ENCODE measurements around the gene PSD.

PSD gene

DNA sequence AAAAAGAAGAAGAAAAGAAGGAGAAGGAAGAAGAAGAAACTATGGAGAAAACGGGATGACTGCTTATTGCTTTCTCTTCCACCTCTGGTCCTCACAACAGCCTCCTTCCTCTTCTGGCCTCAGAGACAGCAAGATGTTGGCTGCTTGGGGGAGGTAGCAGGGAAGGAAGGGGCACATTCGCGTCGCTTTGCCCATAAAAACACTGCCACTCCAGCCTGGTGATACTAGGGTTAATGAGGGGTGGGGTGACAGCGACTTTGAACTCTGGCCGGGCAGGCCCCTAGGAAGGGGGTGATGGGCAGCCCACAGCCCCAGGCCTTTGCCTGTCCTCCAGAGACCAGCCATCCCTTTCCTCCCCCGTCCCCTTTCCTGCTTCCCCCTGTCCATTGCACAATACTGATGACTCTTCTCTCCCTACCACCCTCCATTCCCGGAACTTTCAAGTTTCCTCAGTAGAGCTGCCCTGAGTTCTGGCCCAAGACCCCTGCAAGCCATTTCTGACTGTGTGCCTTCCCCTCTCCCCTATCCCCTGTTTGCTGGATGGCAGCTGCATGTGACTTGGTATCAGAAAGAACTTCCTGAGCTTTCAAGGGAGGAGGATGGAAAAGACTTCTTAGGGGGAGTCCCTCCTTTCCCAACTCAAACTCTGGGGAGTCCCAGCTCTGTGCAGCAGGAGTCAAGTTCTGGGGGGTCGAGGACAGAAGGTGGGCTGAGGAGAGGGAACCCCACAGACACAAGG is 16.0 kb upstream of the PSD start (continued):
- TF ChIP-seq SALL2 (tag by site-specific recombination; IDR thresholded peaks at IDR 0.05; ENCODE audit: borderline replicate concordance) = no peak
- TF ChIP-seq ZNF768 (tag by site-specific recombination; IDR thresholded peaks at IDR 0.05) = no peak
- peak; percentile 39; the same call in 1 of the 2 replicates for TF ChIP-seq PRDM1 (tag by site-specific recombination; IDR thresholded peaks at IDR 0.05)
- no peak for TF ChIP-seq ZNF16 (tag by site-specific recombination; IDR thresholded peaks at IDR 0.05; ENCODE audit: low read depth)
- TF ChIP-seq, protein P1, sequence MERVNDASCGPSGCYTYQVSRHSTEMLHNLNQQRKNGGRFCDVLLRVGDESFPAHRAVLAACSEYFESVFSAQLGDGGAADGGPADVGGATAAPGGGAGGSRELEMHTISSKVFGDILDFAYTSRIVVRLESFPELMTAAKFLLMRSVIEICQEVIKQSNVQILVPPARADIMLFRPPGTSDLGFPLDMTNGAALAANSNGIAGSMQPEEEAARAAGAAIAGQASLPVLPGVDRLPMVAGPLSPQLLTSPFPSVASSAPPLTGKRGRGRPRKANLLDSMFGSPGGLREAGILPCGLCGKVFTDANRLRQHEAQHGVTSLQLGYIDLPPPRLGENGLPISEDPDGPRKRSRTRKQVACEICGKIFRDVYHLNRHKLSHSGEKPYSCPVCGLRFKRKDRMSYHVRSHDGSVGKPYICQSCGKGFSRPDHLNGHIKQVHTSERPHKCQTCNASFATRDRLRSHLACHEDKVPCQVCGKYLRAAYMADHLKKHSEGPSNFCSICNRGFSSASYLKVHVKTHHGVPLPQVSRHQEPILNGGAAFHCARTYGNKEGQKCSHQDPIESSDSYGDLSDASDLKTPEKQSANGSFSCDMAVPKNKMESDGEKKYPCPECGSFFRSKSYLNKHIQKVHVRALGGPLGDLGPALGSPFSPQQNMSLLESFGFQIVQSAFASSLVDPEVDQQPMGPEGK (tag by site-specific recombination; IDR thresholded peaks at IDR 0.05) = 0 out of 2 replicates have a peak, but pooled peaks have one; percentile 49
- no peak for TF ChIP-seq ZNF354C (tag by site-specific recombination; IDR thresholded peaks at IDR 0.05; ENCODE audit: borderline replicate concordance, low read depth)
- no peak for TF ChIP-seq ZNF423 (tag by site-specific recombination; IDR thresholded peaks at IDR 0.05)
- TF ChIP-seq ZFHX2 (tag by site-specific recombination; conservative IDR thresholded peaks at IDR 0.05) = 0 out of 2 replicates have a peak, but pooled peaks have one; percentile 43

DNA sequence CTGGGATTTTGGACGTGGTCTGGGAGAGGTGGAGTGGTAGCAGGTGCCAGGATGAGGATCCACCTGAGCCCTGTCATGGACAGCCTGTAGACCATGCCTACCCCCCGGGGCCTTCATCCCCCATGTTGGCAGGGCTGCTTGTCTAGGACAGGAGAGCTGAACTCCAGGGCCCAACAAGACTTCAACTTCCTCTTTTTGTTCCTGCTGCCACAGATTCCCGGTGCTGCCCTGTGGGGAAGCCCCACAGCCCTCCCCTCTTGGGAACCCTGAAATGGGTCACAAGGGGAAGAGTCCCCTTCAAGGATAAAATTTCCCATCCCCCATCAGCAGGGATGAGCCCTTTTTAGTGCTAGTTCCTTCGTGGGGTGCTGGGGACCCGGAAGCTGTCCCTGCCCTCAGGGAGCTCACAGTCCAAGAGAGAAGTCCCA is 15.0 kb upstream of the PSD start:
- no peak overlapping the region for H3K27ac ChIP-seq (ENCODE audit: extremely low read depth, low read depth, low read length)
- no peak overlapping the region for H3K4me3 ChIP-seq (ENCODE audit: low read depth, low read length)
- peaks cover 3% of the 10 kb centered on the region; the same call in 1 of the 2 replicates for H3K4me1 ChIP-seq (ENCODE audit: control insufficient read depth, insufficient read depth, low read length)
- ChIA-PET POLR2A (interaction anchor here (2.9 to 3.0 kb wide), 2 partner anchors 18 kb away, joined by 17 to 60 read pairs; partner anchors contain the start of gene C10orf95), CTCF (interaction anchor here (0.7 to 3.7 kb wide), 3 partner anchors 10 to 150 kb away, joined by 4 to 14 read pairs (median 5); no protein-coding TSS in a partner anchor)
- TF ChIP-seq ZNF658 (tag by site-specific recombination; IDR thresholded peaks at IDR 0.05) (no peak), SETDB1 (IDR thresholded peaks at IDR 0.05; ENCODE audit: insufficient read length, low read length) (no peak), ZFP41 (tag by site-specific recombination; IDR thresholded peaks at IDR 0.05; ENCODE audit: borderline replicate concordance) (no peak), ZNF660 (tag by site-specific recombination; IDR thresholded peaks at IDR 0.05) (no peak), GLIS2 (tag by site-specific recombination; IDR thresholded peaks at IDR 0.05) (no peak), ZNF433 (tag by site-specific recombination; IDR thresholded peaks at IDR 0.05; ENCODE audit: low read depth) (no peak), PRDM1 (tag by site-specific recombination; IDR thresholded peaks at IDR 0.05) (no peak), ZNF37A (tag by site-specific recombination; IDR thresholded peaks at IDR 0.05) (no peak)
- TF ChIP-seq, protein P2, sequence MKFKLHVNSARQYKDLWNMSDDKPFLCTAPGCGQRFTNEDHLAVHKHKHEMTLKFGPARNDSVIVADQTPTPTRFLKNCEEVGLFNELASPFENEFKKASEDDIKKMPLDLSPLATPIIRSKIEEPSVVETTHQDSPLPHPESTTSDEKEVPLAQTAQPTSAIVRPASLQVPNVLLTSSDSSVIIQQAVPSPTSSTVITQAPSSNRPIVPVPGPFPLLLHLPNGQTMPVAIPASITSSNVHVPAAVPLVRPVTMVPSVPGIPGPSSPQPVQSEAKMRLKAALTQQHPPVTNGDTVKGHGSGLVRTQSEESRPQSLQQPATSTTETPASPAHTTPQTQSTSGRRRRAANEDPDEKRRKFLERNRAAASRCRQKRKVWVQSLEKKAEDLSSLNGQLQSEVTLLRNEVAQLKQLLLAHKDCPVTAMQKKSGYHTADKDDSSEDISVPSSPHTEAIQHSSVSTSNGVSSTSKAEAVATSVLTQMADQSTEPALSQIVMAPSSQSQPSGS (tag by site-specific recombination; IDR thresholded peaks at IDR 0.05; ENCODE audit: low read depth) = no peak
- peaks cover 0 to 4% of the 10 kb centered on the region in 2 experiments; a peak in 1 of 3 replicates for H3K36me3 ChIP-seq (ENCODE audit: control insufficient read depth in 2 of 2, insufficient read depth in 1 of 2, low read length in 2 of 2)
- H3K9me3 ChIP-seq (ENCODE audit: control insufficient read depth, insufficient read depth, low read depth, low read length) = no peaks in the 10 kb centered on the region

DNA sequence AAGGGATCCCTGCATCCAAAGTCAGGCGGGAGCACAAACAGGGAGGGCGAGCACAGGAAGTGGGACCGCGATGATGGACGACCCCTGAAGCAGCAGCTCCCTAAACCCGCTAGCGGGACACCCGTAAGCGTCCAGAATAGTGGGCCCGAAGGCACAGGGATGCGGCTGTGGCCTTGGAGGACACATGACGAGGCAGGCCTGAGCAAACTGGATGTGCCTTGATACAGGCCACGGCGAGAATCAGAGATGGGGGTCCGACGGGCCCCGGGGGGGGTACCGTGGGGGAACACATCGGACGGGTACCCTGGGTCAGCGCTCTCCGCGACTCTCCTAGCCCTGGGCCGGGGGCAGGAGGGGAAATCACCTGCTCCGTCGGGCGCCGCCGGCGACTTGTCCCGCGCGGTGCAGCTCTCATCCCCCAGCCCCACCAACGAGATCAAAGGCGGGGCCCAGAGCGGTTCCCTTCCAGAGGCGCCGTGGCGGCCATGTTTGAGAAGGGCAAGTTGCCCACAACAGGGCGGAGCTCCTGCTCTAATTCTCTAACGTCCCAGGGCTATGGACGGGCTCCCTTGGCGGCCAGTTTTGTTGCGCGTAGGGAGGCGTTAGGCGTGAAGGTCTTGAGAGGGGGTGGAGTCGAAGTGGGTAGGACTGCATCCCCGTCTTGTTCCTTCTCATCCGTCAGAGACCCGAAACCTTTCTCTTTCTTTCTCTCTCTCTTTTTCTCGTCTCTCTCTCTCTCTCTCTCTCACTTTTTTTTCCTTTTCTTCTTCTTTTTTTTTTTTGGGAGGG is 13.8 kb upstream of the PSD start, which contains the start of gene CUEDC2:
TSS of gene CUEDC2 (minus strand) at position 413 of the 789 bp plus-strand sequence. CDS start 7,386 bp downstream, outside the sequence.
- POLR2A ChIA-PET = interaction anchor here (0.6 to 3.0 kb wide), 19 partner anchors 8 to 202 kb away, joined by 3 to 60 read pairs (median 5); partner anchors contain the start of genes ACTR1A, C10orf95, FBXL15 and NFKB2
- H3K27ac ChIP-seq (ENCODE audit: extremely low read depth, low read depth, low read length) = peak within 1 kb of the TSS; percentile 89
- TF ChIP-seq, protein P3, sequence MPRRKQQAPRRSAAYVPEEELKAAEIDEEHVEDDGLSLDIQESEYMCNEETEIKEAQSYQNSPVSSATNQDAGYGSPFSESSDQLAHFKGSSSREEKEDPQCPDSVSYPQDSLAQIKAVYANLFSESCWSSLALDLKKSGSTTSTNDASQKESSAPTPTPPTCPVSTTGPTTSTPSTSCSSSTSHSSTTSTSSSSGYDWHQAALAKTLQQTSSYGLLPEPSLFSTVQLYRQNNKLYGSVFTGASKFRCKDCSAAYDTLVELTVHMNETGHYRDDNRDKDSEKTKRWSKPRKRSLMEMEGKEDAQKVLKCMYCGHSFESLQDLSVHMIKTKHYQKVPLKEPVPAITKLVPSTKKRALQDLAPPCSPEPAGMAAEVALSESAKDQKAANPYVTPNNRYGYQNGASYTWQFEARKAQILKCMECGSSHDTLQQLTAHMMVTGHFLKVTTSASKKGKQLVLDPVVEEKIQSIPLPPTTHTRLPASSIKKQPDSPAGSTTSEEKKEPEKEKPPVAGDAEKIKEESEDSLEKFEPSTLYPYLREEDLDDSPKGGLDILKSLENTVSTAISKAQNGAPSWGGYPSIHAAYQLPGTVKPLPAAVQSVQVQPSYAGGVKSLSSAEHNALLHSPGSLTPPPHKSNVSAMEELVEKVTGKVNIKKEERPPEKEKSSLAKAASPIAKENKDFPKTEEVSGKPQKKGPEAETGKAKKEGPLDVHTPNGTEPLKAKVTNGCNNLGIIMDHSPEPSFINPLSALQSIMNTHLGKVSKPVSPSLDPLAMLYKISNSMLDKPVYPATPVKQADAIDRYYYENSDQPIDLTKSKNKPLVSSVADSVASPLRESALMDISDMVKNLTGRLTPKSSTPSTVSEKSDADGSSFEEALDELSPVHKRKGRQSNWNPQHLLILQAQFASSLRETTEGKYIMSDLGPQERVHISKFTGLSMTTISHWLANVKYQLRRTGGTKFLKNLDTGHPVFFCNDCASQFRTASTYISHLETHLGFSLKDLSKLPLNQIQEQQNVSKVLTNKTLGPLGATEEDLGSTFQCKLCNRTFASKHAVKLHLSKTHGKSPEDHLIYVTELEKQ (tag by site-specific recombination; IDR thresholded peaks at IDR 0.05; ENCODE audit: borderline replicate concordance) = no peak

More for the DNA sequence above, 13.8 kb upstream of the PSD start, which contains the start of gene CUEDC2:
- Histone ChIP-seq H3K36me3 (ENCODE audit: control insufficient read depth in 2 of 2, insufficient read depth in 1 of 2, low read length in 2 of 2) (peaks cover 0 to 4% of the 10 kb centered on the region in 2 experiments; a peak in 1 of 3 replicates), H3K9me3 (ENCODE audit: control insufficient read depth, insufficient read depth, low read depth, low read length) (no peaks in the 10 kb centered on the region), H3K4me3 (ENCODE audit: low read depth, low read length) (peak within 1 kb of the TSS; percentile 62), H3K4me1 (ENCODE audit: control insufficient read depth, insufficient read depth, low read length) (peaks cover 3% of the 10 kb centered on the region; the same call in 1 of the 2 replicates)
- CTCF ChIA-PET = interaction anchor here (0.6 to 3.7 kb wide), 10 partner anchors 9 to 359 kb away, joined by 3 to 14 read pairs (median 4); partner anchors contain the start of gene FBXL15

Measured in HEK293 (cell line).